ENCODE measurements around the gene ACOX3.

GRCh38 chr4:8322794-8323704, 117.5 kb downstream of the ACOX3 start:
- TF ChIP-seq, protein P1, sequence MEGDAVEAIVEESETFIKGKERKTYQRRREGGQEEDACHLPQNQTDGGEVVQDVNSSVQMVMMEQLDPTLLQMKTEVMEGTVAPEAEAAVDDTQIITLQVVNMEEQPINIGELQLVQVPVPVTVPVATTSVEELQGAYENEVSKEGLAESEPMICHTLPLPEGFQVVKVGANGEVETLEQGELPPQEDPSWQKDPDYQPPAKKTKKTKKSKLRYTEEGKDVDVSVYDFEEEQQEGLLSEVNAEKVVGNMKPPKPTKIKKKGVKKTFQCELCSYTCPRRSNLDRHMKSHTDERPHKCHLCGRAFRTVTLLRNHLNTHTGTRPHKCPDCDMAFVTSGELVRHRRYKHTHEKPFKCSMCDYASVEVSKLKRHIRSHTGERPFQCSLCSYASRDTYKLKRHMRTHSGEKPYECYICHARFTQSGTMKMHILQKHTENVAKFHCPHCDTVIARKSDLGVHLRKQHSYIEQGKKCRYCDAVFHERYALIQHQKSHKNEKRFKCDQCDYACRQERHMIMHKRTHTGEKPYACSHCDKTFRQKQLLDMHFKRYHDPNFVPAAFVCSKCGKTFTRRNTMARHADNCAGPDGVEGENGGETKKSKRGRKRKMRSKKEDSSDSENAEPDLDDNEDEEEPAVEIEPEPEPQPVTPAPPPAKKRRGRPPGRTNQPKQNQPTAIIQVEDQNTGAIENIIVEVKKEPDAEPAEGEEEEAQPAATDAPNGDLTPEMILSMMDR (IDR thresholded peaks at IDR 0.05 in 4 of 5, conservative IDR thresholded peaks at IDR 0.05 in 1 of 5), result no peak
- TF ChIP-seq POLR2A (IDR thresholded peaks at IDR 0.05), result no peak
